GM23338 (cell line): Measurements from ENCODE around the gene KCNIP1. TPM values are rescaled to one million over a fixed set of nuclear protein-coding genes. Genes with fewer than 3 reads are reported as not detected.
"Not testable (repeated sequence)": the region's sequence is repeated elsewhere in the genome, so short reads cannot be mapped to it uniquely, and the experiment has no call there.

Experiments used
- ATAC-seq: fragments of 200-7000 bp; cut with Tn5 transposase; 3 replicates; pipeline ENCODE4 v1.9.1; 2020
- DNase-seq: peaks from one replicate; pipeline ENCODE4 v3.0.0-alpha.2; 2015; ENCODE audit warnings: low spot score
- H2AFZ ChIP-seq: fragments of 200-600 bp; sonication (generic); 2 replicates; pipeline ENCODE4 v1.8.0; 2016; ENCODE audit warnings: antibody characterized with exemption, mild to moderate bottlenecking, moderate library complexity
- H3F3A ChIP-seq: fragments of 200-600 bp; sonication (generic); replicated peaks from 2 replicates; pipeline ENCODE4 v1.8.0; 2017; ENCODE audit warnings: antibody characterized with exemption, mixed run types, low read depth
- H3K27ac ChIP-seq: fragments of 200-600 bp; sonication (generic); 2 replicates; pipeline ENCODE4 v1.6.1; 2016; ENCODE audit warnings: low read depth
- H3K27me3 ChIP-seq: fragments of 200-600 bp; sonication (generic); 2 replicates; pipeline ENCODE4 v1.8.0; 2016; ENCODE audit warnings: mild to moderate bottlenecking, mixed run types, moderate library complexity; ENCODE audit not compliant: insufficient read depth
- H3K36me3 ChIP-seq: fragments of 200-600 bp; sonication (generic); 2 replicates; pipeline ENCODE4 v1.8.0; 2016; ENCODE audit warnings: mild to moderate bottlenecking; ENCODE audit not compliant: insufficient read depth
- H3K4me1 ChIP-seq: fragments of 200-600 bp; sonication (generic); 2 replicates; pipeline ENCODE4 v1.8.0; 2016; ENCODE audit warnings: mild to moderate bottlenecking, moderate library complexity; ENCODE audit not compliant: insufficient read depth
- H3K4me2 ChIP-seq: fragments of 200-600 bp; sonication (generic); 2 replicates; pipeline ENCODE4 v1.7.1; 2017; ENCODE audit warnings: mixed run types
- H3K4me3 ChIP-seq: fragments of 200-600 bp; sonication (generic); 2 replicates; pipeline ENCODE4 v1.6.1; 2016; ENCODE audit warnings: mixed run types
- H3K79me2 ChIP-seq: fragments of 200-600 bp; sonication (generic); replicated peaks from 2 replicates; pipeline ENCODE4 v1.8.0; 2017; ENCODE audit warnings: mild to moderate bottlenecking; ENCODE audit not compliant: insufficient read depth
- H3K9me2 ChIP-seq: fragments of 200-600 bp; sonication (generic); 2 replicates; pipeline ENCODE4 v1.8.0; 2017; ENCODE audit not compliant: insufficient read depth
- H4K20me1 ChIP-seq: fragments of 200-600 bp; sonication (generic); replicated peaks from 2 replicates; pipeline ENCODE4 v1.8.0; 2017; ENCODE audit warnings: mild to moderate bottlenecking; ENCODE audit not compliant: insufficient read depth
- H3K27ac Mint-ChIP-seq: 2 replicates; pipeline ENCODE4 v1.8.0; 2020; ENCODE audit warnings: inconsistent platforms, mild to moderate bottlenecking, moderate library complexity, mixed read lengths
- H3K27me3 Mint-ChIP-seq: 3 replicates; pipeline ENCODE4 v1.8.0; 2022; ENCODE audit warnings: low read depth, mild to moderate bottlenecking, moderate library complexity, mixed read lengths, inconsistent platforms; ENCODE audit not compliant: insufficient read depth, poor library complexity
- H3K36me3 Mint-ChIP-seq: 3 replicates; pipeline ENCODE4 v1.8.0; 2021; ENCODE audit warnings: low read depth, mild to moderate bottlenecking, inconsistent platforms, moderate library complexity, mixed read lengths
- H3K4me1 Mint-ChIP-seq: 3 replicates; pipeline ENCODE4 v1.8.0; 2020; ENCODE audit warnings: mild to moderate bottlenecking, inconsistent platforms, mixed read lengths
- H3K4me3 Mint-ChIP-seq: 3 replicates; pipeline ENCODE4 v1.8.0; 2021; ENCODE audit warnings: moderate library complexity, mild to moderate bottlenecking, inconsistent platforms, mixed read lengths
- H3K9me3 Mint-ChIP-seq: 3 replicates; pipeline ENCODE4 v1.8.0; 2020; ENCODE audit warnings: moderate library complexity, mild to moderate bottlenecking, inconsistent platforms, mixed read lengths
- CREB1 ChIP-seq: fragments of 250-450 bp; sonication (Bioruptor Pico); IDR thresholded peaks from 2 replicates; pipeline ENCODE4 v1.5.0; 2020; ENCODE audit warnings: low read depth, mild to moderate bottlenecking, moderate library complexity
- CTCF ChIP-seq, 2 experiments: fragments of 200-600 bp in 1 of 2; sonication (generic) in 1 of 2; conservative IDR thresholded peaks; 2 replicates each; pipeline versions ENCODE4 v1.5.1 to v1.6.1; 2016 to 2017; ENCODE audit warnings: antibody characterized with exemption in 2 of 2, low read depth in 2 of 2, mild to moderate bottlenecking in 2 of 2, moderate library complexity in 1 of 2
- ETS1 ChIP-seq: IDR thresholded peaks from 2 replicates; pipeline ENCODE4 v1.6.1; 2016; ENCODE audit warnings: antibody characterized with exemption
- EZH2phosphoT487 ChIP-seq: fragments of 200-600 bp; sonication (generic); IDR thresholded peaks from one replicate; pipeline ENCODE4 v1.8.1; 2018; ENCODE audit warnings: antibody characterized with exemption; ENCODE audit not compliant: unreplicated experiment
- JUNB ChIP-seq: IDR thresholded peaks from one replicate; pipeline ENCODE4 v1.6.1; 2016; ENCODE audit warnings: antibody characterized with exemption; ENCODE audit not compliant: unreplicated experiment
- POLR2AphosphoS5 ChIP-seq: IDR thresholded peaks from 2 replicates; pipeline ENCODE4 v1.6.1; 2016; ENCODE audit warnings: antibody characterized with exemption, low read depth
- REST ChIP-seq: IDR thresholded peaks from one replicate; pipeline ENCODE4 v1.6.1; 2018; ENCODE audit warnings: antibody characterized with exemption; ENCODE audit not compliant: unreplicated experiment
- STAT1 ChIP-seq: IDR thresholded peaks from one replicate; pipeline ENCODE4 v1.6.1; 2016; ENCODE audit warnings: antibody characterized with exemption; ENCODE audit not compliant: unreplicated experiment
- ZNF114 ChIP-seq: fragments of 250-450 bp; sonication (Bioruptor Pico); IDR thresholded peaks from 2 replicates; pipeline ENCODE4 v1.5.0; 2020; ENCODE audit warnings: mild to moderate bottlenecking, moderate library complexity
- ZNF331 ChIP-seq: fragments of 250-450 bp; sonication (Bioruptor Pico); IDR thresholded peaks from 2 replicates; pipeline ENCODE4 v1.5.0; 2020; ENCODE audit warnings: low read depth, mild to moderate bottlenecking, moderate library complexity
- ZNF462 ChIP-seq: fragments of 250-450 bp; sonication (Bioruptor Pico); IDR thresholded peaks from 2 replicates; pipeline ENCODE4 v1.5.0; 2020; ENCODE audit warnings: mild to moderate bottlenecking, moderate library complexity
- polyA plus RNA-seq: library from polyadenylated mRNA; unstranded; fragments of >200 nt; fragmentation: Nextera tagmentation; extraction: Ambion mirVana; gene quantifications from 2 replicates; pipeline ENCODE4 v1.2.1, GENCODE V29; 2016
- total RNA-seq: library from RNA; depleted of rRNA; stranded (reverse); fragments of >200 nt; shearing (Covaris generic); gene quantifications from 2 replicates; pipeline ENCODE4 v1.2.3, GENCODE V29; 2014

KCNIP1 gene
- total and polyA plus RNA-seq, 2 experiments from 2014 or later, result 0.31 to 0.87 TPM

GRCh38 chr5:170753311-170753710, 249.5 kb downstream of the KCNIP1 start:
- H3K9me2 ChIP-seq, result peaks cover 27% of the 10 kb centered on the region
- no peaks in the 10 kb centered on the region for H3K27me3 ChIP-seq
- H3F3A ChIP-seq, result no peaks in the 10 kb centered on the region
- Mint-ChIP-seq H3K36me3 (peaks cover 7% of the 10 kb centered on the region; the same call in 2 of the 3 replicates), H3K27ac (no peak overlapping the region), H3K9me3 (peaks cover 4% of the 10 kb centered on the region; the same call in 1 of the 3 replicates), H3K4me3 (no peak overlapping the region), H3K27me3 (peaks cover 7% of the 10 kb centered on the region), H3K4me1 (peaks cover 20% of the 10 kb centered on the region)
- H3K27ac ChIP-seq, result no peak overlapping the region
- TF ChIP-seq REST (no peak), ZNF114 (no peak), JUNB (no peak), CTCF (conservative IDR thresholded peaks at IDR 0.05; ENCODE audit: low read depth in 2 of 2) (no peak), ETS1 (no peak), ZNF462 (CRISPR knock-in tag) (no peak), STAT1 (no peak), POLR2AphosphoS5 (no peak), ZNF331 (CRISPR knock-in tag) (no peak), CREB1 (CRISPR knock-in tag) (no peak), EZH2phosphoT487 (no peak)
- peaks cover 8% of the 10 kb centered on the region for H3K4me1 ChIP-seq
- no peak overlapping the region for H2AFZ ChIP-seq
- ATAC-seq (no peak), DNase-seq (no peak)
- no peaks in the 10 kb centered on the region for H3K36me3 ChIP-seq
- no peak overlapping the region for H3K4me3 ChIP-seq
- no peak overlapping the region for H3K4me2 ChIP-seq
- H3K79me2 ChIP-seq, result no peaks in the 10 kb centered on the region
- no peaks in the 10 kb centered on the region for H4K20me1 ChIP-seq

- H3K27me3 ChIP-seq, H3K27ac Mint-ChIP-seq, H3K27ac ChIP-seq, H3F3A ChIP-seq, H3K36me3 Mint-ChIP-seq, H3K4me2 ChIP-seq, H2AFZ ChIP-seq, H3K4me3 Mint-ChIP-seq, DNase-seq, ATAC-seq, H4K20me1 ChIP-seq, H3K4me1 ChIP-seq, H3K9me3 Mint-ChIP-seq, H3K36me3 ChIP-seq, H3K4me3 ChIP-seq, H3K79me2 ChIP-seq, H3K27me3 Mint-ChIP-seq: not testable (repeated sequence)
- H3K4me1 Mint-ChIP-seq, result peaks cover 14% of the 10 kb centered on the region
- H3K9me2 ChIP-seq, result peaks cover 31% of the 10 kb centered on the region
Observed at GRCh38 chr5:170754508-170754907, 250.7 kb downstream of the KCNIP1 start.
